SHP77 (cell line): ENCODE data around the gene PTPRG.

Source experiments
- DNase-seq, 2 experiments: peaks; one replicate each; lab custom pipeline; 2025; lab: John Stamatoyannopoulos, UW

PTPRG gene

DNA sequence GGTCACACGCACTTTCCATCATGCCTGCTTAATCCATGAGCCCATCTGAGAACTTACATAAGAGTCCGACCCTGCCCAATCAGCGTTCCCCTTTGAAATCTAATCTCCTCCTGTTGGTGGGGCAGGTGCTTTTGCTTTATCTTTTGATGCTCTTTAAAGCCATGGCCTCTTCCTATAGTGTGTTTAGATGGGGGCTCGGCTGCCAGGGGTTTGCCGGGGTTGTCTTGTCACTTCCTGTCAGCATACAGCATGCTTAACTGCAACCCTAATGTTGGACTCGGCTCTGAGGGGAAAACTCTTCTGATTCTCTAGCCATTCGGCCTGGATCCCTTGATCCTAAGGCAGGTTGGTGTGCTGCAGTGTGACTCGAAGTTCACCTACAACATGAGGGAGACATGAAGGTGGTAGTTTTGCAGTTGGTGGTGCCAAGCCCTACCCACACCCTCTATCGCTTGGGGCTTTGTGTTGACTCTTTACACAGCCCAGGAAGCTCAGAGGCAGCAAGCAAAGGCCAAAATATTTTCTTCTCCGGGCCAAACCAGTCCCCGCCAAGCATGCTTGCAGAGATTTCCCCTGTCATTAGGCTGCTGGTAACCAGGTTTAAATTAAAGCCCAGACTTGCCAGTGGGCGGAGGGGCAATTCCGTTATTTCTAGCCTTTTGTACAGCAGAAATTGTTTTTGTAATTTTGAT lies 593.2 kb downstream of the PTPRG start:
- DNase-seq, result no peak

DNA sequence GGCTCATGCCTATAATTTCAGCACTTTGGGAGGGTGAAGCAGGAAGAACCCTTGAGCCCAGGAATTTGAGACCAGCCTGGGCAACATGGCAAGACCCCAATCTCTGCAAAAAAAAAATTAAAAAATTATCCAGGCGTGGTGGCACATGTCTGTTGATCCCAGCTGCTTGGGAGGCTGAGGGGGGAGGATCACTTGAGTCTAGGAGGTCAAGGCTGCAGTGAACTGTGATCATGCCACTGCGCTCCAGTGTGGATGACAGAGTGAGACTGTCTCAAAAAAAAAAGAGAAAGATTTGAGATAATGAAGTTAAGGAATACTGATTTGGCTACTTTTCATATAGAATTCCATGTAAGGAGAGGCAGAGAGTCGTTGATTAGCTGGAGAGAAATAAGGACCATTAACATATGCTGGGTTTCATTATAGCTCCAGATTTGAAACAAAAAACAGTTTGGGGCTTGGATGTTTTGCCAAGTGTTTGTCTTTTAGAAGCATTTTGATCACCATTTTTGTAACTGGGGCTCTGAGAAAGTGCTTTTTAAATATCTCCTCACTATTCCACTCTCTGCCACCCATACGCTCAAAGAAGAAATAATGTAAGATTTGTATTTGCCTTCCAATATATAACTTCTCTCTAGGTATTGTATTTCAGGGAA lies 597.8 kb downstream of the PTPRG start:
- DNase-seq, result no peak

DNA sequence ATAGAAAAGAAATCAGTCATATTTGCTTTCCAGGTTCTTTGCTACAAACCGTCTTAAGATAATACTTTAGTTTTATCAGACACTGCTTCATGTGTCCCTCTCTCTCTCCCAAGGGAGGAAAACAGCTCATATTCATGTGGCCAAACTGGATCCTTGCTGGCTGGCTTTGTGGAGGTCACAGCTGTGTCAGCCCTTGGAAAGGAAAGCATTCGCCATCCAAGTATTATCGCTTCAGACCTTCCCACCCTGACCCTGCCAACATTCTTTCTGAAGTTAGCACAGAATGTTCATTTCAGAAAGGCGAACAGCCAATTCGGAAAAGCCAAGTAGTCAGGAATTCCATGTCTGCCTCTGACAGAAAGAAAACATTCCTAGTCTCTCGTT lies 598.3 kb downstream of the PTPRG start:
- no peak for DNase-seq

DNA sequence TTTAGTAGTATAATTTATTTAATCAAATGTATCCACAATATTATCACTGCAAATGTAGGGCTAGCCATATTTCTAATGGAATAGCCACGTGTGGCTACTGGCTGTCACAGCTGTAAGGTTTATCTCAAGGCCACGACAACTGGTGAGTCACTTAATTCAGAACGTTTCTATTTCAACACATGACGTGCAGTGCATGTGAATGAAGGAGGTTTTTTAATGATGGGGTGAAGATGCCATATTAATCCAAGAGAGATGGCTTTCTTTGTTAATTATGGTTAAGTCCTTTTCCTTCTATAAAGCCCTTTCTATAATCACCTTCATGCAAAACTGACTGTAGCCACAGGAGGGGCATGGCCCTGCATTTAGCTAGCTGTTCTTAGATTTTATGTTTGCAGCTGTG lies 600.0 kb downstream of the PTPRG start:
- DNase-seq, result no peak

DNA sequence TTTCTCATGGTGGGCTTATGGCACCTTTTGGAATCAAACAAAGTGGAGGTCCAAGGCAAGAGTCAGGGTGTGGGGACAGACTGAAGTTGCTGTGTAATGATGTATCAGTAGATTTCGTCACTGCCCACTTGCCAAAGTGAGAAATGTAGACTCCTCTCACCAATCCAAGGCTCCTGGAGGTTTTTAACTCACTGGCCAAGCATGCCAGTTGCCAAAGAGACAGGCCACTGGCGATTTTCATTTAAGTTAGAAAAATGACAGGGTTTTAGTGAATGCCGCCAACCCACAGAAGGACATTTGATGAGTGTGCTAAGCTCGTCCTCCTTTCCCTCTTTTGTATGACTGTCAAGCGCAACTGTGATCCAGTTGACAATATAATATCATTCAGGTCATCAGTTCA lies 602.8 kb downstream of the PTPRG start:
- DNase-seq, result no peak

DNA sequence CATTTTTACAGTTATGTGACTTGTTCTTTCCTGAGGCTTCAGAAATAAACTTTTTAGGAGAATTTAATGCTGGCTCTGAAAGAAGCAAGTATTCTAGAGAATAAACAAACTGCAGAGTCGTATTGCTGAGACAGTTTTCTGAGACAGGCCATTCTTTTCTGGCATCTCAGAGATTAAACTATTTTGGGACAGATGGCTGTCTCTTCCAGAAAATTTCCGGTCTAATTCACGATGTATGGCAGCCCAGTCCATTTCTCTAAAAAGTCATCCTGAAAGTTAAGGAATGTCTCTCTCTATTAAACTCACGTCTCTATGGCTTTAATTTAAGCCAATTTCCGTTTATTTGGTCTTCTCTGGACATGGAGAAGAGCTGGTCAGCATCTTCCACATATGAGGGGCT lies 603.4 kb downstream of the PTPRG start:
- DNase-seq, result no peak

DNA sequence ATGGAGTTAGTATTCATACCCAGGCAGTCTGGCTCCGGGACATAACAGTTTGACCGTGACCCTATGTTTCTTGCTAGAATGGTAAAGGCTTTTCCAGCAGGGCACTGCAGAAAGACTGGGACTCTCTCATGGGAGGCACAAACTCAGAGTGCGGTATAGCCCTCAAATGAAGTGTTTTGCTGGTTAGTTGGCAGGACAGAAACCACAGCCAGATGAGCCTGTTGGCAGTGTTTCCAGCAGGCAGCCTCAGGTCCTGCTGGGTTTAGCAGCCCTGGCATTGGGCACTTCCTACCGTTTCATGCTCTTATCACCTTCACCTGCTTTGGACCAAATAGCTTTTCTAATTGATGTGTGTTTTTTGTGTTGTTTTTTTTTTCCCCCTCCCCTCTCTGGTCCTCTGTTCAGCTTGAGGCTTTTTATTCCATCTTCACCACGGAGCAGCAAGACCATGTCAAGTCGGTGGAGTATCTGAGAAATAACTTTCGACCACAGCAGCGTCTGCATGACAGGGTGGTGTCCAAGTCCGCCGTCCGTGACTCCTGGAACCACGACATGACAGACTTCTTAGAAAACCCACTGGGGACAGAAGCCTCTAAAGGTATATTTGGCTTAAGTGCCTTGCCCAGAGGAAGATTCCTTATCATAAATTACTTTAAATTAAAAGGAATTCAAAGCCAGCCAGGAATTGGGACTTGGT lies 606.3 kb downstream of the PTPRG start:
- no peak for DNase-seq

DNA sequence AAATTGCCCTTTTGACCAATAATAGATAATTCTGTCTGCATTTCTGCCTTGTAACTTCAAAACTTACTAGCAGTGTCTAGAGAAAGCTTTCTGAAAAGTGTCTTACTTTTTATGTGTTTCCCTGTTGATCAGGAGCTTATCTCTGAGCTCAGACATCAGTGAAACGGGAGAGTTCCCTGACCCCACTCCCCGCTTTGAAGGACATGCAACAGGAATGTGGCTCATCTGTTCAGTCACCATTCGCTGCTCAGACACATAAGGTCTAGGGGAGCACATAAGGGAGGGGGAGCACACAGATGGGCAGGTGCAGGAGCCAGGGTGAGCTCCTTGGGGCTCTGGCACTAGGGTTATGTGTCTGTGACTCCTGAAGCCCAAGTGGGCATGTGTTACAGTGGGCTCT lies 607.0 kb downstream of the PTPRG start:
- no peak for DNase-seq

DNA sequence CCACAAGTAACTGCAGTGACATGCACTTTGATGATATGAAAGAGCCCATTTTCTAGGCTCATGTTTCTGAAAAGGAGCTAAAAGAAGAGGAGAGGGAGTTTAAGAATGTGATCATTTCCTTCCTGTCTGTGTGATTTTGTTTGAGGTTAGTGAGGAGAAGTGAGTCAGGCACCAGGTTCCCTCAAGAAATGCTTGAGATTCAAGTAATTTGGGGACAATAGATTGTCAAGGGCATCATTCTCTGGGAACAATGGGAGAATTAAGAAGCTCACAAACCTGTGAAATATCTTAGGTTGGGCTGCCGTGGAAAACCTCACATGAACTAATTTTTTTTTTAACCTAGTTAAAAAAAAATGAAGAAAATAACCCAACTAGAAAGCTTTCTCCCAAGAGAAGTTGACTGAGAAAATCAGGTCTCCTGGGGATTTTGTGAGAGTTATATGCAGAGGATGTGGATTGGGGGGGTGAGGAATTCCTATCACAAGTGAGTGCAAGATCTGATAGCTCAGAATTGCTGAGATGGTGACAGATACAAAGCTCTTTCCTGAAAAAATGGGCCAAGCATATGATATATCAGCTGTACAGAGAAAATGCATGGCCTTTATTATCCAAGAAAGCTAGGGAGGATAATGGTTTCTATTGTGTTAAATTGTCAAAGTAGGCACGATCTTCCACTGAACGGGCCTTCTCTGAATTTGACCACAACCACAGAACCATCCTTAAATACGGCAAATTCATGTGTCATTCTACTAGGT lies 608.7 kb downstream of the PTPRG start:
- no peak for DNase-seq

DNA sequence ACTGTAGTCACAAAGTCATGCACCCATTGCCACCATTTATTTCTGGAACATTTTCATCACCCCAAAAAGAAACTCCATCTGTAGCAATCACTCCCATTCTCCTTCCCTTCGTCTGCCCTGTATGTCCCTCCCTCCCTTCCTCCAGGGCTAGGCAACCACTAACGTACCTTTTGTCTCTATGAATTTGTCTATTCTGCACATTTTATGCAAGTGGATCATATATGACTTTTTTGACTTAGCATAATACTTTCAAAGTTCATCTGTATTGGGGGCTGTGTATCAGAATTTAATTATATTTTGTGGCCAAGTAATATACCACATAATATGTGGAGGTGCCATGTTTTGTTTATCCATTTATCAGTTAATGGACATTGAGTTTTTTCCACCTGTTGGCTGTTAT lies 610.4 kb downstream of the PTPRG start:
- no peak for DNase-seq

DNA sequence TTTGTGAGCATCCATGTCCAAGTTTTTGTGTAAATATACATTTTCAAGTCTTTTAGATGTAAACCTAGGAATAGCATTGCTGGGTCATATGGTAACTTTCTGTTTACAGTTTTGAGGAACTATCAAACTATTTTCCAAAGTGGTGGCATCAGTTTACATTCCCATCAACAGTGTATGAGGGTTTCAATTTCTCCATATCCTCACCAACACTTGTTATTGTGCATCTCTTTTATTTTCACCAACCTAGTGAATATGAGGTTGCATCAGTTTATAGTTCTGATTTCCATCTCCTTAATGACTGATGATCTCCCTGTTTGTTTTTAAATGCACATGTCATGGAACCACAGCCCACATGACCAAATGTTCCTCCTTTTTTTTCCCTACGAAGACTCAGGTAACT lies 610.8 kb downstream of the PTPRG start:
- DNase-seq, result no peak

DNA sequence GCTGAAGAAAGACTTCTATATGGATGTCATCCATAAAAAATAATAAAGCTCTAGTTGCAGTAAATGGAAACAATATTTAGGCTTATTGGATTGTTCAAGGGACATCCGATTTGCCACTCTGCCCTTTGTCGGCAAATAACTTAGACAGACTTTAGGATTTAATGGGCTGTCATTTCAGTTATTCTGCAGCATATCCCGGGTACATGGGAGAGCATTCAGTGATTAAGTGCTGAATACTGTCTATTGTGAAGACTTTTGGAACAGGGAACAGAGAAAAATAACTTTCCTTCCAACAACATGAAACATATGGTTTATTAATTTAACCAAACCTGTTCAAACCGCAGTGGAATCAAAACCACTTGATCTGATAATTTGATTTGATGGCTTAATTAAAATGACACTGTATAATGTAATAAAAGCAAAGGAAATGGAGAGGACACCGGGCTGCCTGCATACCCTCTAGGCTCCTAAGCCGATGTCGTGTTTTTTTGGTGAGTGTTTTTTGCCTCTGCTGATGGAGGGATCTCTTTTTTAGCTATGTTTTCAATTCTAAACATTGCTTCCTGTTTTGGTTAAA lies 612.7 kb downstream of the PTPRG start:
- DNase-seq, result no peak

DNA sequence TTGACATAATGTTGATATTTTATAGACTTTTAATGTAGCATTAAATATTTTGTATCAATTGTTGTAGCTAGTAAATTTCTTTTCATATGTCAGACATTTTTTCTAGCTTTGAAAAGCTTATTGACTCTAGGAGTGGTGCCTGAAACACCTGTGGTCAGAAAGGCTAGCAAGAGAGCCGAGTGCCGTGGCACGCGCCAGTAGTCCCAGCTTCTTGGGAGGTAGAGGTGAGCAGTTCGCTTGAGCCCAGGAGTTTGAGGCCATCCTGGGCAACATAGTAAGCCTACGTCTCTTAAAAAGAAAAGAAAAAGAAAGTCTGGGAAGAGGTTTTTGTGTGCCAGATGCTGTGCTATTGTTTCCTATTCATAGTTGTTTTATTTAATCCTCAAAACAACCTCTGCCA lies 613.8 kb downstream of the PTPRG start:
- DNase-seq, result no peak

DNA sequence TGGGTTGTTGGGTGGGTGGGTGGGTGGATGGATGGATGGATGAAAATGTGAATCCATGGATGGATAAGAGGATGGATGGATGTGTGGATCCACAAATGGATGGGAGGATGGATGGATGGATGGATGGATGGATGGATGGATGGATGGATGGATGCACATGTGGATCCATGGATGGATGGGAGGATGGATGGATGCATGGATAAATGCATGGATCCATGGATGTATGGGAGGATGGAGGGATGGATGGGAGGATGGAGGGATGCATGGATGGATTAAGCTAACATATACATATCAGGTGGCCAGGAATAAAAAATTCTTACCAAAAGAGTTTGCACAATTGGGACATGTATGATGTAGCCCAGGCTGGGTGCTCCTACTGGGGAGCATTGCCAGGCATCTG lies 616.7 kb downstream of the PTPRG start:
- DNase-seq, result no peak

DNA sequence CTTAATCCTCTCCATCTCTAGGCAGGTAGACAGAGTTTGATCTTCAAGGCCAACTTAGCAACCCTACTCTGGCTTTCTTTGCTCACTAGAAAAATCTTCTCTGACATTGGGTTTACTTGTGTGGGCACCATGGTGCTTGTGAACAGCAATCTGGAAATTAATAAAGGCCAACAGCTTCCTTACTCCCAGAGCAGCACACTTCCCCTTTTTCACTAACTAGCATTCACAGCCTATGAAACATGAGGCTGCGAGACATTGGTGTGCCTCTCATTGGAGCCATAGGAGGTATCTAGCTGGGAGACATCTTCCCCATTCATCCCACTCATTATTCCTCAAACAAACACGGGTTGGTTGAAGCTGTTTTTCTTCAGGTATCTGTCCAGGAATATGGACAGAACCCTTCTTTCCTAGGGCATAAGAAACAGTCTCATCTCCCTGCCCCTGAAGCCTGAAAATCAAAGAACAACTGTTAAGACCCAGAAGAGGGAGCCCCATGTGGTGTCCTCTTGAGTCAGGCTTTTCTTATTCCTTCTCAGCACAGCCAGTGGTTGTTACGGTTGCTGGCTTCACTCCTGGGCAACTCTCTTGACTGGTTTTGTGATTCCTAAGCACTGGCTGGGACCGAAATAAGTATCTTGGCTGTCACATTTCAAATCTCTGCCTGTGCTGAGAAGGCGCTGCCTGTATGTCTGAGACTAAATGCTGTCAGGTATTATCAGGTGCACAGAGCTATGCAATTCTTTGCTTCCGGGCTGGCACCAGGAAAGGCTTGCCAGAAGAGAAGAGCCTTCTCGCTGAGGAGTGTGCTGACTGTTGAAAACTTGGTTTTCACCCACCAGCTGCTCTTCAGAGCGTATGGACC lies 617.6 kb downstream of the PTPRG start:
- no peak for DNase-seq

DNA sequence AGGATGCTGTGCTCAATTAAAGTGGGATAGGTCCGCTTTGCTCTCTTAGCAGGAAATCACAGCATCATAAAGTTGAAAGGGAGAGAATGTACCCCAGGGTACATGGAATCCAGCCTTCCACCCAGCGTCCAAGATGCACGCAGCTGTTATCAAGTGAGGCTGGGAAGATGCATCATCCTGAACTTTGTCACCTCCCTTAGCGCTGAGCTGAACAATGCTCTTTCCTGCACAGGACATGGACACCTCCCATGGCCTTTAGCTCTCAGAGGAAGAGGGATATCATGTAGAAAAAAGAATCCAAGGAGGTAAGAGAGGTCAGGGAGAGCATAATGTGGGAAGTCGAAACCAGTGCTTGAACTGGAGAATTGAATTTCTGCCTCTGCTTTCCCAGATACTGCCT lies 619.1 kb downstream of the PTPRG start:
- DNase-seq, result no peak

DNA sequence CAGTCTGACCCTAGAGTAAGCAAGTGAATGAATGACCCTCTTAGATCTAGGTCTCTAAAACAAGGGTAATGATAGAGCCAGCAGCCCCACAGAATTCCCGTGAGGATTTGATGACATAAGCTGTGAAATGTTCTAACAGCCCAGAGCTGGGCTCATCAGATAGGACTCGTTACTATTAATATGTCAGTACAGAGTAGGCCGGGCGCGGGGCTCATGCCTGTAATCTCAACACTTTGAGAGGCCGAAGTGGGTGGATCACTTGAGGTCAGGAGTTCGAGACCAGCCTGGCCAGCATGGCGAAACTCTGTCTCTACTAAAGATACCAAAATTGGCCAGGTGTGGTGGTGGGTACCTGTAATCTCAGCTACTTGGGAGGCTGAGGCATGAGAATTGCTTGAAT lies 621.7 kb downstream of the PTPRG start:
- no peak for DNase-seq

DNA sequence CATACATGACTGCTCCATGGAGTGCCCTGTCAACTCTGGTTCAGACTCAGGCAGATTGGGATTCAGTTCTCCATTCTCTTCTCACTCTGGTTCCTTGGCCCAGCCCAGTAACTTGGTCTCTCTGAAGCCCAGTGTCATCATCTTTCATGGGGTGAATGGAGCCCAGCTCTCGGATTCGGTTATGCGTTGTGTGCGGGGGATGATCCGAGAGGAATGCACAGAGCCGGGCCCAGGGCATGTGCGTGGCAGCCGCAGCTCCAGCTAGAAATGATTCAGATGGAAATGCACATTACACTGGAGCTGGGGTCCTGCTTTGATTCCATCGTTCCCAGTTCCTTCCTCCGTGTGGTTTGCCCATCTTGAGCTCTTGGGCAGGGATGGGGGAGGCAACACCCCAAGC lies 622.6 kb downstream of the PTPRG start:
- DNase-seq, result no peak

DNA sequence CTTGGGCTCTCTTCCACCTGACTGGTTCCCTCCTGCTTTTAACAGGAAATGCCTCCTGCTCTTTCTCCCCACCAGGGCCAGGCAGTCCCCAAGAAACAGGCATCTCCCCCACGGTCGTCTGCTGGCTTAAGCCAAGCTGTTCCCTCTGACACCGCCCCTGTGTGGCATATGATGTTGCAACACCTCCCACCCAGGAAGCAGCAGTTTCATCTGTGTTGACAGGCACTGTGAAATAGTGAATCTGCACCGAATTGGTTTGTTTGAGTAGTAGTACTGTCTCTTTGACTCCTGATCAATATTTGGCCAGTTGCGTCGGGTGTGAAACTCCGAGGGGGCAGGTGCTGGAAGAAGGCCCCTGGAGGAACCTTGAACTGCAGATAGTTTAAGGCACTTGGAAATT lies 623.2 kb downstream of the PTPRG start:
- no peak for DNase-seq

DNA sequence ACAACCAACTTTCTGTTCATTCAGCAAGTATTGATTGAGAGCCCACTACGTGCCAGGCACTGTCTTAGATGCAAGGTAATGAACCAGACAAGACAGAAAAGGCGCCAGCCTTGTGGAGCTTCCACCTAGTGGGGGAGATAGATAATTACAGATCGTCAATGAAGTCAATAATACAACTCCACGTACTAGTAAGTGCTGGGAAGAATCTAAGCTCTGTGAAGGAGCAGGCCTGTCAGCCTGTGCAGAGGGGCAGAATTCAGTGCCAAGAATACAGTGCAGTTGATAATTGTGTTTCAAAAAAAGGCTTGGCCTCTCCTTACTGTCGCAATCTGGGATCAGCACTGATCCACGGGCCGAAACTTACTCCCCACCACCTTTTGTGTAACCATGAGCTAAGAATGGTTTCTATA lies 625.7 kb downstream of the PTPRG start:
- peak in 1 of 2 experiments; percentile 3 for DNase-seq

DNA sequence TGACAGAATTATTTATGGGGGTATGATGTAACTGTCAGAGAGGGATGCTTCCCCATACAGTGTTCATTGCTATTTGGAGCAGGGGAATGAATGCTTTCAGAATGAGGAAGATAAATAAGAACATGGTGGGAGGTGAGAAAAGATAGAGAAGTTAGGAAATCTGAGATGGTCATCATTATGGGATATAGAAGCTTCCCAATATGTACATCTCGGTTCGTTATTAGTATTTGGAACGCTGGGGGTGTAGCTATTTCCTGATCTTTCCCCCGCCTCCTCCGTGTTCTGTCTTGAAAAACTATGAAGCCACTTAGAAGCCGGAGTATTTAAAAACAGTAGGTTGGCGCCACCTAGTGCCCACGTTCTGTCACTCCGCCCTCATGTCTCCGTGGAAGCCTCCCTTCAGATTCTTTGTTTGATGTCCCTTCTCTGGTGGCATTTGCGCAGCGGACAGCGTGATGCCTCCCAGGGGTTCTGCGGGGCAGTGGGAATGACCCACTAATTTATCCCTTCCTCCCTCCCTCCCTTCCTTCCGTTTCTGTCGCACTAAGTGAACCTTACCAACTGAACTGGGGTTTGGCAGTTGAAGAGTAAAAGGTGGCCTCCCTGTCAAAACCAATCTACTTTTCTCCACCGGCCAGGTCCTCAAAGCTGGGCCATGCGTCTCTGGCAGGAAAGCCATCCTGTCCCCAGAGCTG lies 627.5 kb downstream of the PTPRG start:
- DNase-seq, result peak; percentile 36 to 60
